Prostate gland (tissue), 2 donors: ENCODE data around the gene SLC38A10. TPM values are rescaled to one million over a fixed set of nuclear protein-coding genes. Genes with fewer than 3 reads are reported as not detected.

ENCODE experiments used
- DNase-seq: peaks from one replicate; pipeline ENCODE4 v3.0.0-alpha.2; 2019; ENCODE audit warnings: low spot score
- H3K27ac ChIP-seq, 2 donors: fragments of 200-600 bp; sonication (generic); 2 replicates each; pipeline ENCODE4 v1.5.1; 2017 to 2019
- H3K27me3 ChIP-seq: fragments of 200-600 bp; sonication (generic); replicated peaks from 2 replicates; pipeline ENCODE4 v1.5.1; 2019; ENCODE audit not compliant: insufficient read depth
- H3K36me3 ChIP-seq, 2 donors: fragments of 200-600 bp; sonication (generic); 1 replicate in 1 of 2; 2 replicates in 1 of 2; pipeline versions ENCODE4 v1.5.1 to v1.8.1; 2017 to 2019
- H3K4me1 ChIP-seq: fragments of 200-600 bp; sonication (generic); replicated peaks from 2 replicates; pipeline ENCODE4 v1.5.1; 2019
- H3K4me3 ChIP-seq, 2 donors: fragments of 200-600 bp; sonication (generic); 2 replicates each; pipeline ENCODE4 v1.5.1; 2017 to 2019
- H3K9me3 ChIP-seq: fragments of 200-600 bp; sonication (generic); 2 replicates; pipeline ENCODE4 v1.5.1; 2017
- POLR2A ChIP-seq: fragments of 450-650 bp; IDR thresholded peaks from one replicate; pipeline ENCODE4 v1.6.1; 2016; ENCODE audit warnings: antibody characterized with exemption, mild to moderate bottlenecking
- POLR2AphosphoS5 ChIP-seq: sonication (generic); formaldehyde crosslinking; IDR thresholded peaks from one replicate; pipeline ENCODE4 v1.6.1; 2017; ENCODE audit warnings: antibody characterized with exemption
- WGBS: methylation state at CpG from one replicate; pipeline ENCODE4 v1.1.5; 2018; 5-methylcytosine and 5-hydroxymethylcytosine counted together
- intact Hi-C: fragments of 100-400 bp; cut with DNase I; formaldehyde crosslinking; loops from one replicate; pipeline ENCODE4 v1.14.2; 2022
- total RNA-seq, 2 donors: library from RNA; depleted of rRNA; stranded (reverse); fragments of >200 nt; gene quantifications; one replicate each; pipeline ENCODE4 v1.1.0, GENCODE V29; 2016
- TF ChIP-seq, protein P1 (sequence below), 4 experiments: fragments of 200-600 bp in 2 of 4; fragments of 450-650 bp in 2 of 4; sonication (generic) in 2 of 4; IDR thresholded peaks; 1 replicate in 3 of 4; 2 replicates in 1 of 4; pipeline ENCODE4 v1.5.1; 2016 to 2019; ENCODE audit warnings: antibody characterized with exemption in 4 of 4, mild to moderate bottlenecking in 2 of 4, moderate library complexity in 2 of 4

SLC38A10 gene
- total RNA-seq, 2 donors from 2014 or later = 104 to 167 TPM

DNA sequence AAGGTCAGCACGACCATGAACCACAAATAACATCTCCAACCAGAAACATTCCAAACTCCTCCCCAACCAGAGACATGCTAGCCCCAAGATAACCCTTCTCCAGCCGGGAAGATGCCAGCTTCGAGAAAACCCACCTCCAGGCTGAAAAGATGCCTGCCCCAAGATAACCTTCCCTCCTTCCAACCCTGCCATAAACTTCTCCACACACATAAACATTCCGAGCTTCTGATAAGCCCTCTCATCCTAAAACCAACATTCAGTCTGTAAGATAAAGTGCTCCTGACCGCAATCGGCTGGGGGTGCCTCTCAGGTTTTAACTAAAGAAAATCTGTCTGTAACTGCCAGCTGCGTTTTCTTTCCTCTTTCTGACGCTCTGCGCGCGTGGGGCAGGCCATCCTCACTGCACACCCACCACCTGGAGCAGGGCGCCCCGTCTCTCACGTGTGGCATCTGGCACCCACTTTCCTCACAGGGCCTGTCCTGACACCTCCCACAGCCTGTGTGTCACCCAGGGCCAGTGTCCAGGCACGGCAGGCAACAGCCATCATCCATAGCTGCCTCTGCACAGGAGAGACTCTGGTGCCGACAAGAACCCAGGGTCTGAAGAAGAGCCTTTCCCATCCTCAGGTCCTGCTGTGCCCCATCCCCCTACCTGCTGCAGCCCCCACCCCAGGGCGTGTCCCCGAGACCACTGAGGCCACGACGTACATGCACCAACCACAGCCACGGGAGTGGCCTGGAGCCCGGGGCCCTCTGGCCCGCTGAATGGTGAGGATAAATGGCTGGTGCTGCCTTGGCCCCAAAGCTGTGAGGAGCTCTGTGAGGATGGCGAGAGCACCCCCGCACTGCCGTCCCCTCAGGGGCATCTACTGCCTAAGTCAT is 59.9 kb downstream of the SLC38A10 start:
- H3K4me1 ChIP-seq = peaks cover 5% of the 10 kb centered on the region
- no peak for DNase-seq
- H3K4me3 ChIP-seq = no peak overlapping the region
- no peaks in the 10 kb centered on the region for H3K27me3 ChIP-seq
- H3K9me3 ChIP-seq = no peaks in the 10 kb centered on the region
- H3K36me3 ChIP-seq = peaks cover 0 to 4% of the 10 kb centered on the region in 2 donors
- 86% methylated on average over 26 of the region's 26 CpGs for WGBS
- TF ChIP-seq POLR2A (no peak), POLR2AphosphoS5 (no peak)
- TF ChIP-seq, protein P1, sequence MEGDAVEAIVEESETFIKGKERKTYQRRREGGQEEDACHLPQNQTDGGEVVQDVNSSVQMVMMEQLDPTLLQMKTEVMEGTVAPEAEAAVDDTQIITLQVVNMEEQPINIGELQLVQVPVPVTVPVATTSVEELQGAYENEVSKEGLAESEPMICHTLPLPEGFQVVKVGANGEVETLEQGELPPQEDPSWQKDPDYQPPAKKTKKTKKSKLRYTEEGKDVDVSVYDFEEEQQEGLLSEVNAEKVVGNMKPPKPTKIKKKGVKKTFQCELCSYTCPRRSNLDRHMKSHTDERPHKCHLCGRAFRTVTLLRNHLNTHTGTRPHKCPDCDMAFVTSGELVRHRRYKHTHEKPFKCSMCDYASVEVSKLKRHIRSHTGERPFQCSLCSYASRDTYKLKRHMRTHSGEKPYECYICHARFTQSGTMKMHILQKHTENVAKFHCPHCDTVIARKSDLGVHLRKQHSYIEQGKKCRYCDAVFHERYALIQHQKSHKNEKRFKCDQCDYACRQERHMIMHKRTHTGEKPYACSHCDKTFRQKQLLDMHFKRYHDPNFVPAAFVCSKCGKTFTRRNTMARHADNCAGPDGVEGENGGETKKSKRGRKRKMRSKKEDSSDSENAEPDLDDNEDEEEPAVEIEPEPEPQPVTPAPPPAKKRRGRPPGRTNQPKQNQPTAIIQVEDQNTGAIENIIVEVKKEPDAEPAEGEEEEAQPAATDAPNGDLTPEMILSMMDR (IDR thresholded peaks at IDR 0.05) = no peak
- intact Hi-C loops = no loop called here
- no peak overlapping the region for H3K27ac ChIP-seq

DNA sequence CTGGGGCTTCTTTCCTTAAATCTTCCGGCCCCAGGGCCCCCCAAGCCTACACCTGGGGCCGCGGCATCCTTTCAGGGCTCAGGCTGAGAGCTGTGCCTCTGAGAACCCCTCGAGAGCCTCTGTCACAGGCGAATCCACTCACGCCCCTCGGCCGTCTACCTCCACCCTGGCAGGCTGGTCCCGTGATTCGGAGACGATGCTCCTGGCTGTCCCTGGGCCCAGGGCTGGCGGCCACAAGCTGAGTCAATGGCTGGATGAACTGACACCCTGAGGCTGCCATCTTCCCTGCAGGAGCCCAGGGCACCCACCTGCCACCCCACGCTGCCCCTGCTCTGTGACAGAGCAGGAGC is 60.6 kb downstream of the SLC38A10 start:
- Histone ChIP-seq H3K4me3 (no peak overlapping the region), H3K36me3 (peaks cover 0 to 4% of the 10 kb centered on the region in 2 donors), H3K9me3 (no peaks in the 10 kb centered on the region), H3K27me3 (no peaks in the 10 kb centered on the region), H3K27ac (no peak overlapping the region), H3K4me1 (no peaks in the 10 kb centered on the region)
- no peak for DNase-seq
- TF ChIP-seq, protein P1 (IDR thresholded peaks at IDR 0.05) = no peak
- no peak for TF ChIP-seq POLR2A
- no peak for TF ChIP-seq POLR2AphosphoS5
- WGBS = 91% methylated on average over 13 of the region's 13 CpGs
- intact Hi-C loops = no loop called here

DNA sequence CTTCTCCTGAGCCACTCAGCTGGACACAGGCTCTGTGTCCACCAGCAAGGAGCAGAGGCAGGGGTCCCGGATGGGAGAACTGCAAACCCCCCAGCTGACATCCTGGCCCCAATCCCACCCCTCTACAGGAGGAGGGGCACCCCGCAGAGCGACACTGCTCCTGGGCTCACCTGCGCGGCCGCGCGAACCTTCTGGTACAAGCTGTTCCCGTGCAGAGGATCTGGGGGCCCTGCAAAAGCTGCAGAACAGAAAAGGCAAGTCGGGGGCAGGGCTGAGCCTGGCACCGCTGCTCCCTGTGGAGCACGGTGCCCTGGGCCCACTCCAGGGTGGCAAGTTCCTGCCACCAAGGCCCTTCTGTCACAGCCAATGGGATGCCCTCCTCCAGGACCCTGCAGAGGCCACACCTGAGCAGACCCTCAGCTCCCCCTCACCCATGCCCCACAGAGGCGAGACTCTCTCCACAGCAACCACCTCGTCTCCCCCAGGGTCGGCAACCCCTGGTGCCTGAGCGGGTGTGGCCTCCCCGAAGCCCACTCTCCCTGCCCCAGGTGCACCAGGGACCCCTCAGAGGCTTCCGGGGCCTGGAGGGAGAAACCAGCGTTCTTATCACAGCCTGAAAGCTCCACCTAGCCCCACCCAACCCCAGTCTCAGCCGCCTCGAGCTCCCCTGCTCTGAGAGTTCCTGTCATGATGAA is 61.1 kb downstream of the SLC38A10 start:
- H3K27ac ChIP-seq = no peak overlapping the region
- H3K27me3 ChIP-seq = no peaks in the 10 kb centered on the region
- intact Hi-C loops = no loop called here
- TF ChIP-seq POLR2AphosphoS5 (no peak), POLR2A (no peak)
- TF ChIP-seq, protein P1 (IDR thresholded peaks at IDR 0.05) = no peak
- 92% methylated on average over 21 of the region's 21 CpGs for WGBS
- peaks cover 0 to 4% of the 10 kb centered on the region in 2 donors for H3K36me3 ChIP-seq
- DNase-seq = no peak
- H3K4me1 ChIP-seq = no peaks in the 10 kb centered on the region
- no peaks in the 10 kb centered on the region for H3K9me3 ChIP-seq
- H3K4me3 ChIP-seq = no peak overlapping the region

- H3K4me3 ChIP-seq = no peak overlapping the region
- H3K9me3 ChIP-seq = no peaks in the 10 kb centered on the region
- no peaks in the 10 kb centered on the region for H3K4me1 ChIP-seq
- WGBS = 89% methylated on average over 8 of the region's 17 CpGs
- no peaks in the 10 kb centered on the region for H3K27me3 ChIP-seq
- peaks cover 0 to 4% of the 10 kb centered on the region in 2 donors for H3K36me3 ChIP-seq
- H3K27ac ChIP-seq = no peak overlapping the region
- TF ChIP-seq, protein P1 (IDR thresholded peaks at IDR 0.05) = no peak
- TF ChIP-seq POLR2AphosphoS5 = no peak
- TF ChIP-seq POLR2A = no peak
- DNase-seq = no peak
- intact Hi-C loops = no loop called here
Measured at GRCh38 chr17:81233316-81233715, 61.8 kb downstream of the SLC38A10 start.
